ENCODE measurements around the gene ANO1. TPM values are rescaled to one million over a fixed set of nuclear protein-coding genes. Genes with fewer than 3 reads are reported as not detected.

Gene ANO1
- polyA plus RNA-seq, 2 of the 4 experiments (the other 2 are of a cell fraction), result 0.27 to 0.44 TPM

DNA sequence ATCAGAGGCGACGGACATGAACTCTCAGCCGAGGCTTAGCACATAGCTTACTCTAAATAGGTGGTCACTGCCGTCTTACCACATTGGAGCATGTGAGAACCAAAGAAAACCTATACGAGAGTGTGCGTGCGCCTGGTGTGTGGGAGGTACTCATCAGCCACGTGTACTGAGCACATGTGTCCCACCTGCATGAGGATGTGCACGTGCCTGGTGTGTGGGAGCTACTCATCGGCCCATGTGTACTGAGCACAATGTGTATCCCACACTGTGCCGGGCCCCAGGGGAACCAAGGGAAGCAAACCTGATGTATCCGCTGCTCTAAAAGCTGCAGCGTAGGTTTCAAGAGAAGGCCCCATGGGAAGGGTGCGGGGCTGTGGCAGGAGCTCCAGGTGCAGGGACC, 56.4 kb downstream of the ANO1 start:
- DNase-seq (ENCODE audit: low read depth in 1 of 2, low spot score in 1 of 2) (no peak), FAIRE-seq (no peak), ATAC-seq (no peak)
- 78% methylated on average over 14 of the region's 14 CpGs for WGBS (ENCODE audit: missing lambda C conversion rate)
- TF ChIP-seq GATA3 (IDR thresholded peaks at IDR 0.05; ENCODE audit: borderline replicate concordance) (no peak), RNF2 (IDR thresholded peaks at IDR 0.05; ENCODE audit: borderline replicate concordance, low read depth) (no peak), MAZ (IDR thresholded peaks at IDR 0.05; ENCODE audit: borderline replicate concordance, low read depth, low read length) (no peak), RARB (CRISPR knock-in tag; IDR thresholded peaks at IDR 0.05) (no peak), HEYL (CRISPR knock-in tag; IDR thresholded peaks at IDR 0.05) (no peak), POLR2A (IDR thresholded peaks at IDR 0.05; ENCODE audit: low read length) (no peak)
- ChIA-PET POLR2A (no interaction called here), CTCF (interaction anchor here (0.8 to 1.5 kb wide), 7 partner anchors 9 to 216 kb away, joined by 3 to 5 read pairs (median 3); no protein-coding TSS in a partner anchor)
- H3K4me2 ChIP-seq, result no peak overlapping the region
- H3K9me3 ChIP-seq, result no peaks in the 10 kb centered on the region
- H3K4me1 ChIP-seq, result no peaks in the 10 kb centered on the region
- no peak overlapping the region for H3K27ac ChIP-seq
- H3K4me3 ChIP-seq, result no peak overlapping the region

GRCh38 chr11:70135142-70135541, 57.0 kb downstream of the ANO1 start:
- no peak overlapping the region for H3K4me2 ChIP-seq
- WGBS (ENCODE audit: missing lambda C conversion rate), result 86% methylated on average over 8 of the region's 8 CpGs
- ChIA-PET CTCF (interaction anchor here (0.5 to 1.5 kb wide), 5 partner anchors 8 to 216 kb away, joined by 3 read pairs; no protein-coding TSS in a partner anchor), POLR2A (no interaction called here)
- no peak overlapping the region for H3K27ac ChIP-seq
- H3K9me3 ChIP-seq, result no peaks in the 10 kb centered on the region
- ATAC-seq, result no peak
- H3K4me3 ChIP-seq, result no peak overlapping the region
- no peak for DNase-seq (ENCODE audit: low read depth in 1 of 2, low spot score in 1 of 2)
- TF ChIP-seq MAX (IDR thresholded peaks at IDR 0.05), result no peak
- TF ChIP-seq FOSB (CRISPR knock-in tag; IDR thresholded peaks at IDR 0.05), result no peak
- TF ChIP-seq KDM5A (IDR thresholded peaks at IDR 0.05), result no peak
- no peak for TF ChIP-seq CBX8 (IDR thresholded peaks at IDR 0.05)
- TF ChIP-seq MAFK (IDR thresholded peaks at IDR 0.05; ENCODE audit: partially characterized antibody), result no peak
- no peak for TF ChIP-seq CBX2 (IDR thresholded peaks at IDR 0.05; ENCODE audit: borderline replicate concordance, low read depth)
- 0 out of 3 replicates have a peak, but pooled peaks cover 4% of the 10 kb centered on the region for H3K4me1 ChIP-seq
- no peak for FAIRE-seq

- no peak overlapping the region for H3K4me2 ChIP-seq
- ATAC-seq, result no peak
- CTCF ChIA-PET, result interaction anchor here (0.7 to 1.5 kb wide), 3 partner anchors 24 to 43 kb away, joined by 3 read pairs; no protein-coding TSS in a partner anchor
- WGBS (ENCODE audit: missing lambda C conversion rate), result 80% methylated on average over 14 of the region's 15 CpGs
- H3K27ac ChIP-seq, result no peak overlapping the region
- no peak for DNase-seq (ENCODE audit: low read depth in 1 of 2, low spot score in 1 of 2)
- H3K4me1 ChIP-seq, result 0 out of 3 replicates have a peak, but pooled peaks cover 4% of the 10 kb centered on the region
- POLR2A ChIA-PET, result no interaction called here
- FAIRE-seq, result no peak
- H3K9me3 ChIP-seq, result no peaks in the 10 kb centered on the region
- no peak for TF ChIP-seq CHD2 (IDR thresholded peaks at IDR 0.05; ENCODE audit: low read length, partially characterized antibody)
- TF ChIP-seq RAD21 (conservative IDR thresholded peaks at IDR 0.05 in 1 of 2, IDR thresholded peaks at IDR 0.05 in 1 of 2), result no peak
- no peak for TF ChIP-seq KDM1A (IDR thresholded peaks at IDR 0.05; ENCODE audit: low read depth)
- no peak for TF ChIP-seq NFE2L2 (conservative IDR thresholded peaks at IDR 0.05; ENCODE audit: low read length)
- TF ChIP-seq POLR2A (IDR thresholded peaks at IDR 0.05; ENCODE audit: low read length), result no peak
- no peak for TF ChIP-seq MAZ (IDR thresholded peaks at IDR 0.05; ENCODE audit: borderline replicate concordance, low read depth, low read length)
- H3K4me3 ChIP-seq, result no peak overlapping the region
These were observed 57.5 kb downstream of the ANO1 start for GRCh38 chr11:70135625-70136059.

GRCh38 chr11:70137383-70137782, 59.3 kb downstream of the ANO1 start:
- DNase-seq (ENCODE audit: low read depth in 1 of 2, low spot score in 1 of 2), result no peak
- no CpG with 5 or more reads among the region's 12 CpGs for WGBS (ENCODE audit: missing lambda C conversion rate)
- POLR2A ChIA-PET, result no interaction called here

More at GRCh38 chr11:70137383-70137782, 59.3 kb downstream of the ANO1 start:
- CTCF ChIA-PET, result no interaction called here
- no peak overlapping the region for H3K4me3 ChIP-seq
- ATAC-seq, result no peak
- no peak for FAIRE-seq
- peaks cover 14% of the 10 kb centered on the region for H3K4me1 ChIP-seq
- H3K4me2 ChIP-seq, result no peak overlapping the region
- no peak overlapping the region for H3K27ac ChIP-seq
- no peaks in the 10 kb centered on the region for H3K9me3 ChIP-seq
- TF ChIP-seq RAD21 (conservative IDR thresholded peaks at IDR 0.05 in 1 of 2, IDR thresholded peaks at IDR 0.05 in 1 of 2) (no peak), FOSL2 (IDR thresholded peaks at IDR 0.05) (no peak), FOSL2 (CRISPR knock-in tag; IDR thresholded peaks at IDR 0.05) (no peak), CHD2 (IDR thresholded peaks at IDR 0.05; ENCODE audit: low read length, partially characterized antibody) (no peak), CEBPB (IDR thresholded peaks at IDR 0.05) (no peak), EP300 (IDR thresholded peaks at IDR 0.05) (no peak), CBX2 (IDR thresholded peaks at IDR 0.05; ENCODE audit: borderline replicate concordance, low read depth) (no peak), NPAS2 (CRISPR knock-in tag; IDR thresholded peaks at IDR 0.05; ENCODE audit: borderline replicate concordance) (no peak), MAX (IDR thresholded peaks at IDR 0.05) (no peak)

Measured in A549 (cell line).